GM21528 (cell line): ENCODE results near the gene AACS.
"Not testable (repeated sequence)": the region's sequence is repeated elsewhere in the genome, so short reads cannot be mapped to it uniquely, and the experiment has no call there.

Experiments used
- ATAC-seq: cut with Tn5 transposase; IDR thresholded peaks from one replicate; pipeline ENCODE4 v1.9.1; 2021; ENCODE audit warnings: mild to moderate bottlenecking, moderate library complexity; ENCODE audit not compliant: unreplicated experiment, low FRiP score

Gene AACS

GRCh38 chr12:125056306-125056705, 8.9 kb upstream of the AACS start:
- no peak for ATAC-seq

- ATAC-seq = no peak
These were observed 7.5 kb upstream of the AACS start for GRCh38 chr12:125057708-125058107.

- no peak for ATAC-seq
These were observed 4.0 kb upstream of the AACS start for GRCh38 chr12:125061229-125061628.

GRCh38 chr12:125063522-125063921, 1.7 kb upstream of the AACS start:
- not testable (repeated sequence) for ATAC-seq

GRCh38 chr12:125064492-125064891, 743 bp upstream of the AACS start:
- no peak for ATAC-seq

GRCh38 chr12:125065919-125066570, 810 bp downstream of the AACS start:
- ATAC-seq = peak; percentile 24

GRCh38 chr12:125068391-125068790, 3.2 kb downstream of the AACS start:
- no peak for ATAC-seq

GRCh38 chr12:125069616-125070015, 4.4 kb downstream of the AACS start:
- no peak for ATAC-seq

GRCh38 chr12:125070112-125070511, 4.9 kb downstream of the AACS start:
- ATAC-seq = no peak

- ATAC-seq = no peak
These were observed 5.6 kb downstream of the AACS start for GRCh38 chr12:125070661-125071390.

- ATAC-seq = no peak
These were observed 6.2 kb downstream of the AACS start for GRCh38 chr12:125071456-125071855.

GRCh38 chr12:125072496-125072895, 7.3 kb downstream of the AACS start:
- no peak for ATAC-seq

GRCh38 chr12:125074294-125074693, 9.1 kb downstream of the AACS start:
- ATAC-seq = not testable (repeated sequence)

- no peak for ATAC-seq
These were observed 10.9 kb downstream of the AACS start for GRCh38 chr12:125076103-125076502.

- no peak for ATAC-seq
These were observed 13.8 kb downstream of the AACS start for GRCh38 chr12:125079084-125079483.

- no peak for ATAC-seq
These were observed 14.7 kb downstream of the AACS start for GRCh38 chr12:125079648-125080645.

GRCh38 chr12:125081427-125081826, 16.2 kb downstream of the AACS start:
- ATAC-seq = no peak

- no peak for ATAC-seq
These were observed 17.8 kb downstream of the AACS start for GRCh38 chr12:125083072-125083471.

GRCh38 chr12:125088199-125088598, 23.0 kb downstream of the AACS start:
- not testable (repeated sequence) for ATAC-seq

- ATAC-seq = no peak
These were observed 23.8 kb downstream of the AACS start for GRCh38 chr12:125089083-125089482.

- no peak for ATAC-seq
These were observed 24.4 kb downstream of the AACS start for GRCh38 chr12:125089626-125090025.
